Memory B cell (primary cell): Measurements from ENCODE around the gene FZD4.
"Not testable (repeated sequence)": the region's sequence is repeated elsewhere in the genome, so short reads cannot be mapped to it uniquely, and the experiment has no call there.

Experiments used
- ATAC-seq: fragments of 150-1000 bp; cut with Tn5 transposase; 2 replicates; pipeline ENCODE4 v1.10.0; 2021; ENCODE audit warnings: low read depth, mild to moderate bottlenecking, moderate library complexity
- DNase-seq, 2 donors: peaks; one replicate each; pipeline ENCODE4 v3.0.0; 2022; ENCODE audit warnings: low spot score in 2 of 2
- H3K27ac Mint-ChIP-seq: one replicate; pipeline ENCODE4 v1.8.0; 2022; ENCODE audit warnings: mild to moderate bottlenecking, moderate library complexity, mixed read lengths
- H3K27me3 Mint-ChIP-seq: one replicate; pipeline ENCODE4 v1.8.0; 2022; ENCODE audit warnings: mixed read lengths
- H3K36me3 Mint-ChIP-seq: one replicate; pipeline ENCODE4 v1.8.0; 2022; ENCODE audit warnings: mild to moderate bottlenecking, mixed read lengths
- H3K4me1 Mint-ChIP-seq: one replicate; pipeline ENCODE4 v1.8.0; 2022; ENCODE audit warnings: mixed read lengths
- H3K4me3 Mint-ChIP-seq: one replicate; pipeline ENCODE4 v1.8.0; 2022; ENCODE audit warnings: mild to moderate bottlenecking, moderate library complexity, mixed read lengths
- H3K9me3 Mint-ChIP-seq: one replicate; pipeline ENCODE4 v1.8.0; 2022; ENCODE audit warnings: mixed read lengths

The FZD4 gene

DNA sequence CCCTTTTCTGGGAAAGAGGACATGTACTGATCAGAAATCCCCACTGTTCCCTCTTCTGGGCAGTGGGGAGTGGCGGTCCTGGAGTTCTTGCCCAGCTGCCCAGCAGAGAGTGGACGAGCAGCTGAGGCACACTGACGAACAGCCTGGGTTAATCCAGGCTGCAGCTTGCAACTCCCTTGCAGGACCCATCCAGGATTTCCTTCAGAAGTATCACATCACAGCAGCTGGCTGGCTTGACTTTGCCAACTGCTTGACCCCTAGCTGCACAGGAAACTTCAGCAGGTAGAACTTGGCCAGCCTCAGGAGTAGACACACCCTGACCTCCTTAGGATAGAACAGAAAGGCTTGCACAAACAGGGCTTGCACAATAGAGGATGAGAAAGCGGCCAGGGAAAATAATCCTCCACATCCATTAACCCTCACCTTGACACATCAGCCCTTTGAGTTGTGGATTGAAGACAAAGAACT, 27.9 kb upstream of the FZD4 start:
- no peak overlapping the region for H3K4me3 Mint-ChIP-seq
- H3K27me3 Mint-ChIP-seq: peaks cover 8% of the 10 kb centered on the region
- H3K4me1 Mint-ChIP-seq: peaks cover 2% of the 10 kb centered on the region
- DNase-seq: no peak
- no peak overlapping the region for H3K27ac Mint-ChIP-seq
- H3K36me3 Mint-ChIP-seq: no peaks in the 10 kb centered on the region
- no peak for ATAC-seq
- H3K9me3 Mint-ChIP-seq: no peaks in the 10 kb centered on the region

DNA sequence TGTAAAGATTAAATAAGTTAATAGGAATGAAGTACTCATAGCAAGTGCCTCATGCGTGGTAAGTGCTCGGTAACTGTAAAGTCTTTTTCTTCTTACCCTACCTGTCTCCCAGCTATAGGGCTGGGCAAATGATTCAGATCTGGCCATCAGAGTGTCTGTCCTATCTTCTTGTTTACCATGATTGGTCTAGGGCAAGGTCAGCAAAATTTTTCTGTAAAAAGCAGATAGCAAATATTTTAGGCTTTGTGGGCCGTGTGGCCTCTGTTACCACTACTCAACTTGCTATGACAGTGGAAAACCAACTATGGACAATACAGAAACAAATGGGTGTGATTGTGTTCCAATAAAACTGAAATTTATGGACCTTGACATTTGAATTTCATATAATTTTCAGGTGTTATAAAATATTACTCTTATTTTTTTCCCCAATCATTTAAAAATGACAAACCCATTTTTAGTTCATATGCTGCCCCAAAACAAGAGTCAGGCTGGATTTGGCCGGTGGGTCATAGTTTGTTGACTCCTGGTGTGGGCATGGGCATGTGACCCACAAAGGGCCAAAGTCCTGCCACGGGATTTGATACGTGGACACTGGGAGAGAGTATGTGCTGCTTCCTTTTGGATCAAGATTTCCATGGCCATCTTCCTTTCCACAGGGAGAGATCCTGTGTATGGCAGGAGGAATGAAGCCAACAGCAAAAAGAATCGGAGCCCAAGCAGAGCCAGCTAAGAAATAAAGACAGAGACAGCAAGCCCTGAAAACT, 26.8 kb upstream of the FZD4 start:
- no peaks in the 10 kb centered on the region for H3K9me3 Mint-ChIP-seq
- peaks cover 2% of the 10 kb centered on the region for H3K4me1 Mint-ChIP-seq
- H3K27ac Mint-ChIP-seq: no peak overlapping the region
- ATAC-seq: no peak
- DNase-seq: no peak
- H3K36me3 Mint-ChIP-seq: no peaks in the 10 kb centered on the region
- H3K4me3 Mint-ChIP-seq: no peak overlapping the region
- peaks cover 8% of the 10 kb centered on the region for H3K27me3 Mint-ChIP-seq

DNA sequence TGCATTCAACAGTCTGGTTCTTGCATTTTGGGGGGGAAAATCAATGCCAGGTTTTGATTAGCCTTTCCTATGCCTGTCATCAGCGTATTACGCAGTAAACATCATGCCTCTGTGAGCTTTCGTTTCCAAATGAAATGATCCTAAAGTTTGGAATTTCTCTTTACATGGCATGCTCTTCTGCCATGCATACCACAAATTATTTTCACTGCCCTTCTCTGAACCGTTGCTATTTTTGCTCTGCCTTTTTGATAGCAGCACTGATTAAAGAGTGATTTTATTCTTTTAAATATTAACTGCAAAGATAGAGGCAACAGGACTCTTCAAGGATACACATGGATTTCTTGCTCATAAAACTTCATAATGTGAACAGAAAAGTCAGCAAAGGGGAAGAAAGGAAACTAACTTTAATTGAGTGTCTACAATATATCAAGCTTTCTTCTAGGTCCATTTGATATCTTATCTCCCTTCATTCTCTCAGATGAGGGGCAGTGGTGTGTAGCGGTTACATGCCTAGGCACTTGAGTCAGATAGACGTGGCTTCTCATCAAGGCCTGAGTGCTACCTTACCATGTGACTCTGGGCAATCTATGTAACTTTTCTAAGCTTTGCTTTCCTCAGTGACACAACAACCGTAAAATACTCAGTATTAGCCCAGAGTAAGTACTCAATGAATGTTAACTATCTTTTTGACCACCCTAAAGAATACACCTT, 25.0 kb upstream of the FZD4 start:
- Mint-ChIP-seq H3K36me3 (no peaks in the 10 kb centered on the region), H3K27ac (no peak overlapping the region), H3K9me3 (no peaks in the 10 kb centered on the region), H3K27me3 (peaks cover 5% of the 10 kb centered on the region), H3K4me1 (peaks cover 2% of the 10 kb centered on the region), H3K4me3 (no peak overlapping the region)
- ATAC-seq (no peak), DNase-seq (no peak)

DNA sequence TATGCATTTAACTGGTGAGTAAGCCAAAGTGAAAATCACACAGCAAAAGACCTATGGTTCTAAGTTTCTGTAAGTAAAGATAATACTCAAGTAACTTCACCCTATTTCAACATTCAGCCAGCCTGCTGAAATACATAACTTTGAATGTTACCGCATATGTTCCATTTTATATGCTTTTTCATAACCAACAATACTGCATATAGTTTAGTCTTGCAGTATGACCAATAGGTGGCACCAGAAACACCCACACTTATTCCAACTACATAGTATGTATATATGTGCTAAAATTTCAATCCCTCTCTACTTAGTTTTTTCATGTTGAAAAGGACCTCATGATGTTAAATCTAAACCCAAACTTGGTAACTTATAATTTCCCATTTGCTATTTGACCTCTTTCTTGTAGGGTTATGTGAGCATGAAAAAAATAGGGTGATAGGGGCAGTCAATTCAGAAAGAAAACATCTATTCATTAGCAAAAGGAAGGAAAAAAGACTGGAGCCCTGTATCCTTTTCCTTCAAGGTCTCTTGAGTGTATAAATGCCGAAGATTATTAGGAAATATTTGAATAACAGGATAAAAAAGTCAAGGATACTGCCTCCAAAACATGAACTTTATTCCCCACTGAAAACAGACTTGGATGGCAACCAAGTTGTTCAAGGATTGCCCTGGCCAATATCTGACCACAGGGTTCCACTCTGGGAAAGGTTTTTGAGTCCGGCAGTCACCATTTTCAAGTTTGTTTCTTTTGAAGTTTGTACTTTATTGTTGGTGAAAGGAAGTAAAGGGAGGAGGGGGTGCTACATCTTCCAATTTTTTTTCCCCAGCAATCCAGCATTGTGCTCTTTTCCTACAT, 23.8 kb upstream of the FZD4 start:
- DNase-seq: no peak
- ATAC-seq: peak; percentile 62
- Mint-ChIP-seq H3K4me3 (no peak overlapping the region), H3K36me3 (no peaks in the 10 kb centered on the region), H3K27me3 (peaks cover 2% of the 10 kb centered on the region), H3K4me1 (peaks cover 2% of the 10 kb centered on the region), H3K27ac (no peak overlapping the region), H3K9me3 (no peaks in the 10 kb centered on the region)

DNA sequence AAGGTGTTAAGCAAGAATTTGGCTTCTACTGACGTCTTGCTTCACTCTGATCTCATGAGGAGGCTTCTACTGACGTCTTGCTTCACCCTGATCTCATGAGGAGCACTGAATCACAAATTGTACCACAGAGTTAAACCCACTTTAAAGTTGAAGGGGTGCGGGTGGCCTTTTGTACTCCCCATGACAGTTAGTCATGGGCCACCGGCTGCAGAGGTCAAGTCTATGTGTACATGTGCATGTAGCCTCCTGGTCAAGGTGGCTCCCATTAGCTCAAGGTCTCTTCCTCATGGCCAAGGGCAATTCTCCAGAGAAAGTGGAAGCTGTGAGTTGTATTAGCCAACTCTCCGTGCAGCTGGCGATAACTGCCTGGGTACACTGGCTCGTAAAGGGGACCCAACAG, 23.1 kb upstream of the FZD4 start:
- Mint-ChIP-seq H3K4me3 (no peak overlapping the region), H3K36me3 (no peaks in the 10 kb centered on the region), H3K9me3 (peaks cover 3% of the 10 kb centered on the region), H3K4me1 (peaks cover 2% of the 10 kb centered on the region), H3K27ac (no peak overlapping the region), H3K27me3 (peaks cover 2% of the 10 kb centered on the region)
- DNase-seq (no peak), ATAC-seq (no peak)

DNA sequence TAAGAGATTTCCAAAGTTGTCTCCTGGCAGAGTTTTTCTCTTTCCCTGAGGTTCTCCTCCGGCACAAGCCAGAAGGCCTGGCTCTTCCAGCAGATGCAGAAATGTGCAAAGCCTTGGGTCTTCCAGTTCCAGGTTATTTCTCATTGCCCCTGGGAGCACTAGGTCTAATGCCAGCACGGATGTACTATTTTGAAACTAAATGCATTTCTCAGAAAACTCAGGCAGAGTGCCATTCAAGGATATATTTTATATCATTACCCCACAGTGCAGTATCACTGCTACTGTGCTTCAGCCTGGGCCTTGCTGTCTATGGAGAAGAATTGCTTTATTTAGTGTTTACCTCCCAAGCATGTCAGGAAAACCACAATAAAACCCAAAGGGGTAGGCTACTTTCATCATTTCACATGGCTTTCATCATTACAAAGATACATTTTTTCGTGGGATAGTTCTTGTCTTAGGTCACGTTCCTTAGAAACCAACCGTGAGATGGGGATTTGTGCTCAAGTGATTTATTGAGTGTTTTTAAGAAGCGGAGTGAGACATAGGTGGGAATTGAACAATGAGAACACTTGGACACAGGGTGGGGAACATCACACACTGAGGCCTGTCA, 22.4 kb upstream of the FZD4 start:
- Mint-ChIP-seq H3K4me3 (no peak overlapping the region), H3K9me3 (peaks cover 9% of the 10 kb centered on the region), H3K36me3 (peaks cover 2% of the 10 kb centered on the region), H3K4me1 (peaks cover 2% of the 10 kb centered on the region), H3K27ac (no peak overlapping the region), H3K27me3 (peaks cover 2% of the 10 kb centered on the region)
- no peak for DNase-seq
- no peak for ATAC-seq

DNA sequence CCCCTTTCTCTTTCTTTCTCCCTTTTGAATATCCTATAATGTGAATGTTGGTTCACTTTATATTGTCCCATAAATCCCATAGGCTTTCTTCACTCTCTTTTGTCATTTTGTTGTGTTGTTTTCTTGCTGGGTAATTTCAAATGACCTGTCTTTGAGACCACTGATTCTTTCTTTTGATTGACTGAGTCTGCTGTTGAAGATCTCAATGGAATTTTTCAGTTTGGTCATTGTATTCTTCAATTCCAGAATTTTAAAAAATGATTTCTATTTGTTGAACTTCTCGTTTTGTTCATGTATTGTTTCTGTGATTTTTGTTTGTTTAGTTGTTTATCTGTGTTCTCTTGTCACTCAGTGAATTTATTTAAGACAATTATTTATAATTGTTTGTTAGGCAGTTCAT, 17.5 kb upstream of the FZD4 start:
- no peaks in the 10 kb centered on the region for H3K4me1 Mint-ChIP-seq
- peaks cover 9% of the 10 kb centered on the region for H3K27me3 Mint-ChIP-seq
- no peak overlapping the region for H3K27ac Mint-ChIP-seq
- H3K4me3 Mint-ChIP-seq: no peak overlapping the region
- H3K36me3 Mint-ChIP-seq: peaks cover 2% of the 10 kb centered on the region
- DNase-seq (no peak), ATAC-seq (no peak)
- H3K9me3 Mint-ChIP-seq: peaks cover 9% of the 10 kb centered on the region

DNA sequence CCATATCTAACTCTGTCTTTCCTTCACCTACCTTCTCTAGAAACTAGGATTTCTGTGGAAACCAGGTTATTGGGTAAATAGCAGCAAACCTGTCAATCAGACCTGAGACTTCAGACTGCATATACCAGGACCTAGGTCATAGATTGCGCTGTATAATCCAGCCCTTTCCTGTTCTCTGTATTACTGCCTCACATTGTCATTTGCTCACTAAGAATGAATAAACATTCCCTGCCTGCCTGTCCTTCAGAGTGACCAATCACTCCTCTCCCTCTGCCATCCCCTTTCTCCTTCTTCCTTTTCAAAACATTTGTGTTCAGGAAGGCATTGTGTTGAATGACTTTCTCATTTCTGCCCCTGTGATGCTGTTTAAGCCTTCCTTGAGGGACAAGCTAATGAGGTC, 14.1 kb upstream of the FZD4 start:
- peaks cover 17% of the 10 kb centered on the region for H3K27me3 Mint-ChIP-seq
- no peak for DNase-seq
- H3K4me1 Mint-ChIP-seq: no peaks in the 10 kb centered on the region
- no peak overlapping the region for H3K4me3 Mint-ChIP-seq
- no peak for ATAC-seq
- peaks cover 10% of the 10 kb centered on the region for H3K9me3 Mint-ChIP-seq
- H3K36me3 Mint-ChIP-seq: peaks cover 2% of the 10 kb centered on the region
- no peak overlapping the region for H3K27ac Mint-ChIP-seq

DNA sequence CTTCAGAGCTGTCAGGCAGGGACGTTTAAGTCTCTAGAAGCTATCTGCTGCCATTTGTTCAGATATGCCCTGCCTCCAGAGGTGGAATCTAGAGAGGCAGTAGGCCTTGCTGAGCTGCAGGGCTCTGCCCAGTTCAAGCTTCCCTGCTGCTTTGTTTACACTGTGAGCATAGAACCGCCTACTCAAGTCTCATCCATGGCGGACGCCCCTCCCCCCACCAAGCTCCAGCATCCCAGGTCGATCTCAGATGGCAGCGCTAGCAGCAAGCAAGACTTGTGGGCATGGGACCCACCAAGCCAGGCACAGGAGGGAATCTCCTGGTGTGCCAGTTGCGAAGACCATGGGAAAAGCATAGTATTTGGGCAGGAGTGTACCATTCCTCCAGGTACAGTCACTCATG, 12.4 kb upstream of the FZD4 start:
- H3K36me3 Mint-ChIP-seq, H3K9me3 Mint-ChIP-seq, H3K4me3 Mint-ChIP-seq, DNase-seq, H3K4me1 Mint-ChIP-seq, H3K27ac Mint-ChIP-seq, ATAC-seq: not testable (repeated sequence)
- H3K27me3 Mint-ChIP-seq: peaks cover 22% of the 10 kb centered on the region

DNA sequence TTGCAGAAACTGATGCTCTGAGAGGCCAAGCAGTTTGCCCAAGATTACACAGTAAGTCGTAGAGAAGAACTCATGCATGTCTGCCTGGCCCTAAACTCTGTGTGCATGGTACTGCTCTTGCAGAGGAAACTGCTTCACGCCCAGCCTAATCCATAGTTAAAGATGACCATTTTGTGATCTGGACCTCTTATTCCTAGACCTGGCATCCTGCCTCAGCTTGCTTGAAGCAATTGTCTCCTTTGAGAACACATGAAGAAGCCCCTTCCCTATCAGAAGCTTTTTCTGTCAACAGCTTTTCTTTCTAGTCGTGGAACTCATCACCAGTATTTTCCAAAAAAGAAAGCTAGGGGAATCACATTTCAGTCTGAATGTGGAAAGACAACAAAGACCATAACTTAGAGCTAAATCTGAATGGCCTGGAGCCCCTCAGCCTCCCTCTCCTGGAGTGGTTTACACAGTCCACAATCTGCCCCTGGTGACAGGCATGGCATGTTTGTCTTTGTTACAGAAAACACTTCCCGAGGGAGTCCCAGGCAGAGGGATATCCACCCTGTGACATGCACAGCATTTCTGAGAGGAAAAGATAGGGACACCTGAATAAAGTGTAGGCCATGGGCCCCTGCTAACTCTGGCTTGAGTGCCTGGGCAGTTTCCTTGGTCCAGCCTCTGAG, 2.9 kb upstream of the FZD4 start:
- H3K36me3 Mint-ChIP-seq: no peaks in the 10 kb centered on the region
- peaks cover 18% of the 10 kb centered on the region for H3K27me3 Mint-ChIP-seq
- DNase-seq: no peak
- no peaks in the 10 kb centered on the region for H3K9me3 Mint-ChIP-seq
- peaks cover 13% of the 10 kb centered on the region for H3K4me1 Mint-ChIP-seq
- no peak overlapping the region for H3K27ac Mint-ChIP-seq
- H3K4me3 Mint-ChIP-seq: no peak overlapping the region
- no peak for ATAC-seq

DNA sequence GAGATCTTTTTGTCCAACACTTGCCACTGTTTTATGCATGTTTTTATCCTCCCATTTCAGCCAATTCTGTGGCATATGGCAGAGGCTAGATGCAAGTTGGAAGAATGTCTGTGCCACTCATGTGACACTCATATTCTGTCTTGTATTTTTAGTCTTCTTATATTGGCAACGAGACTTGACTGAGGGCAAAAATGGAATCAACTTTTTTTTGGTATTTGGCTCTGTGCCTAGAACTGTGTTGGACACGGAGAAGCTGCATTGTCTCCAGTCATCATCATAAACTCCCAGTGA, 1.7 kb upstream of the FZD4 start:
- ATAC-seq: no peak
- H3K27me3 Mint-ChIP-seq: peaks cover 16% of the 10 kb centered on the region
- no peaks in the 10 kb centered on the region for H3K36me3 Mint-ChIP-seq
- peaks cover 13% of the 10 kb centered on the region for H3K4me1 Mint-ChIP-seq
- H3K9me3 Mint-ChIP-seq: no peaks in the 10 kb centered on the region
- no peak for DNase-seq
- no peak overlapping the region for H3K27ac Mint-ChIP-seq
- no peak overlapping the region for H3K4me3 Mint-ChIP-seq

DNA sequence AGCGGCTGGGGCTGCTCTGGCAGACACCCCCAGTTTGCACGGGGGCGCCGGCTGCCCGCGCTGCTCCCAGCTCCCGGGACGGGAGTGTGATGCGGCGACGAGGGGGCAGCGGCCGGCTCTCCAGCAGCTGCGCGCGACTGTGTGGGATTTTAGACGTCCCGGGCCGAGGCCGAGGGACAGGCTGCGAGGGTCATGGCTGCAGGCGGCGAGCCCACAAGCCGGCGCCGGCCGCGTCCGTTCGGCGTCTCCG, 159 bp downstream of the FZD4 start:
- peak overlapping the region; percentile 21 for H3K4me3 Mint-ChIP-seq
- no peak overlapping the region for H3K27ac Mint-ChIP-seq
- H3K36me3 Mint-ChIP-seq: no peaks in the 10 kb centered on the region
- no peaks in the 10 kb centered on the region for H3K9me3 Mint-ChIP-seq
- H3K4me1 Mint-ChIP-seq: peaks cover 13% of the 10 kb centered on the region
- DNase-seq (peak in 1 of 2 donors; percentile 18), ATAC-seq (peak; percentile 10)
- H3K27me3 Mint-ChIP-seq: peaks cover 16% of the 10 kb centered on the region

DNA sequence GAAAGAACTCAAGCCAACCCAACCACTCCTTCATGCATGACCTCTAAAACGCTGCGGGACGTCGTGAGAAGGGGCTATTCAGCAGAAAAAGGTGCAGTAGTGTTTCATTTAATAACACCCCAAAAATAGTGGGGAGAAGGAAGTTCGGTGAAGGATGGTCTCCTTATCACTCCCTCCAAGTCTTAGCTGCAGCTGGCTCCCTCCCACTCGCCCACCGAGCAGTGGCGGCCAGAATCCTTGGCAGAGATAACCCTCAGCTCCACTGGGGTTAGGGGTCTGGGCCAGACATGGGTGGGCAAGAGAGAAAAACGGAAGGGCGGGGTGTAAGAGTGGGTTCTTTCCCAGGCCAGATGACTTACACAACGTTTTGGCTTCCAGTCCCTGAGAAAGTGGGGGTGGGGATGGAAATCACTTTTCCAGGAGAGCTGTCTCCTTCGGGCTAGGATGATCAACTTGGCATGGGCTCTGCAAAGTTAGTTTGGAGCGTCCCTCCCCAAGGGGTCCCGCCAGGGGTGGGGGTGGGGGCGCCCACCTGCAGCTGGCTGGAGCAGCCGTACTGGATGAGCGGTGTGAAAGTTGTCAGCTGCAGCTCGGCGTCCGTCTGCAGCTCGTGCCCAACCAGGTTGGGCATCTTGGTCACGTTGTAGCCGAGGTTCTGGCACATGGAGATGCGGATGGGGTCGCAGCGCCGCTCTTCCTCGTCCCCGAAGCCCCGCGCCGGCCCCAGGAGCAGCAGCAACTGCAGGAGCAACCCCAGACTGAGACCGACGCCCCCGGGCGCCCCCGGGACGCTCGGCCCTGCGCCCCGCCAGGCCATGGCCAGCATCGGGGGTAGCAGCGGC, 705 bp downstream of the FZD4 start:
- peaks cover 15% of the 10 kb centered on the region for H3K27me3 Mint-ChIP-seq
- peaks cover 13% of the 10 kb centered on the region for H3K4me1 Mint-ChIP-seq
- no peak overlapping the region for H3K27ac Mint-ChIP-seq
- DNase-seq (no peak), ATAC-seq (no peak)
- H3K4me3 Mint-ChIP-seq: peak overlapping the region; percentile 84
- H3K9me3 Mint-ChIP-seq: no peaks in the 10 kb centered on the region
- no peaks in the 10 kb centered on the region for H3K36me3 Mint-ChIP-seq
